Stimulated activated naive CD4-positive, alpha-beta T cell treated with Interleukin-2 at 50 U/mL for 16 hours (primary cell): ENCODE data around the gene PER2.
A peak's percentile ranks its signal among the peaks of the same experiment; 100 is the strongest.

Experiments used
- DNase-seq: peaks from one replicate; lab custom pipeline; 2025; lab: John Stamatoyannopoulos, UW

Gene PER2

DNA sequence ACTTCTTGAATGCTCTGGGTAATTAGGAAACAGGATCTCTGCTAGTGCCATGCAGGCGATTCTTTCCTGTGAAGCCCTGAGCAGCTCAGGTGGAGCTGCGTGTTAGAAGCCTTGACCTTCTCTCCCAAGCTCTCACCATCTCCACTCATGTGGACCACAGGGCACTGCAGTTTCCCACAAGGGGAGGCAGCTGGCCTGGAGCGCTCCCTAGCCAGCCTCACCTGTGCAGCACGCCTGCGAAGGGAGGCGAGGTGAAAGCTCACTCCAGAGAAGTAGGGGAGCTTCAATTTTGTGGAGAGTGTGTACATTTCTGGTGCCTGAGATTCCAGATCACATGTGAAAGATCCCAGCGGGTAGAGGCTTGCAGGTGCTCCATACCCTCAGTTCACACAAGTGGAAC, 37.5 kb downstream of the PER2 start:
- no peak for DNase-seq

DNA sequence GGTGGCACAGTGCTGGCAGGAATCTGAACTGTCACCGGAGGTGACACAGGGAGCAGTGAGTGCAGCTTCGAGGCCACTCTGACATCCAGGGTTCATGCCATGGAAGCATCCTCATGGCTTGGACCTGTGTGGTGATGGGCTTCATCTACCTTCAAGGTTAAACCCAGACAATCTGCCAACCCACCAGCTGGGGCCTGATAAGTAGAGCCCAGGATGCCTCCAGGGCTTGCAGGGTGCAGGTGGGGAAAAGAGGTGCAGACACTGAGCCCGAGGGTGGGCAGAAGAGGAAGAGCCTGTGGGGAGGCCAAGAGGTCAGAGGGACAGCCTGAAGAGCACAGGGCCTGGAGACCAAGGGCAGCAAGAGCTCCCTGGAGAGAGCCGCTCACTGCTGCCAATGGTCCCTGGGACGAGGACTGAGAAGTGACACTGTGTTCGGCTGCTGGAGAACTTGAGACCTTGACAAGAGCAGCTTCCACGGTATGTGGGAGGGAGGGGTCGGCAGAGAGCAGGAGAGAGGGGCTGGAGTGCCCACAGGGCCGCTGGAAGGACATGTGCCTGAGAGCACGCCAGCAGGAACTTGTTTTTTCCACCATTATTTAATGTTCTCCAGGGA, 40.5 kb downstream of the PER2 start:
- no peak for DNase-seq

DNA sequence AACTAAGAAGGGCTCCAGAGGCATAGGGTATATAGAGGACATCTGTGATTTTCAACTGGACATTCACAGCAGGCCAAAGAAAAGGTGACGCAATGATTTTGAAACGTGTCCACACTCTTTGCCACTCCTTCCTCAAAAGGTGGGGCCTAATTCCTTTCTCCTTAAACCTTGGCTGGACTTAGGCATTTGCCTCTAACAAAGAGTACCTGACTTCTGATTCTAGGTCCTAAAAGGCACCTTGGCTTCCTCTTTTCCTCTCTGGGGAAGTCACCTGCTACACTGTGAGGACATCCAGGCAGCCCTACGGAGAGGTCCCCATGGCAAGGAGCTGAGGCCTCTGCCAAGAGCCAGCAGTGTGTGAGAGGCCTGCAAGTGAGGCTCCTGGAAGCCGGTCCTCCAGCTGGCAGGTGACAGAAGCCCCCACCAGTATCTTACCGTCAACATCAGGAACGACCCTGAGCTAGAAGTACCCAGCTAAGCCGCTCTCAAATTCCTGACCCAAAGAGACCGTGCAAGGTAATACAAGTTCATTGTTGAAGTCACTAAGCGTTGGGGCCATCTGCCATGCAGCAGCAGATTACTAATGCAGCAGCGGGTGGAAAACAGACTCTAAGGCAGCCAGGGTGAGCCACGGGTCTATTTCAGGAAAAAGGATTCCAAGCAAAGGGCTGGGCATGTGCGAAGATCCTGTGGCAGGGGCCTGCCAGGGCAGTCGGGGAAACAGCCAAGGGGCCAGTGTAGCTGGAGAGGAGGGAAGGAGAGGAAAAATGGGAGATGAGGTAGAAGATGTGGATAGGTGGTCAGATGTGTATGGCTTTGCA, 41.2 kb downstream of the PER2 start:
- DNase-seq = no peak

DNA sequence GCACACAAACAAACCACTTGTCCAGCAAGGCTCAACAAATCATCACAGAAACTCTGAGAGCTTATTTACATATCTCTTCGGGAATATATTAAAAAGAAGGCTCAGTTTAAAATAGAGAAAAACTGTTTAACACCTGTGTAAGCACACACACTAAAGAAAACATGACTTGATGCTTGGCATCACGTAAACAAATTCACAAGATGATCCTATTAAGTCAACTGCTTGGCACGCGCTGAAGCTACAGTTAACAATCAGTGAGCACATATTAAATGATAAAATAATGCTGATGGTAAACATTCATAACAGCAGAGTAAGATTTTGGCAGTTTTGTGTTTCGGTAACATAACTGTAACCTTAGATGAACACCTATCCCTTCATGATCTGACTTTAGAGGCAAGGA, 44.3 kb downstream of the PER2 start:
- no peak for DNase-seq

DNA sequence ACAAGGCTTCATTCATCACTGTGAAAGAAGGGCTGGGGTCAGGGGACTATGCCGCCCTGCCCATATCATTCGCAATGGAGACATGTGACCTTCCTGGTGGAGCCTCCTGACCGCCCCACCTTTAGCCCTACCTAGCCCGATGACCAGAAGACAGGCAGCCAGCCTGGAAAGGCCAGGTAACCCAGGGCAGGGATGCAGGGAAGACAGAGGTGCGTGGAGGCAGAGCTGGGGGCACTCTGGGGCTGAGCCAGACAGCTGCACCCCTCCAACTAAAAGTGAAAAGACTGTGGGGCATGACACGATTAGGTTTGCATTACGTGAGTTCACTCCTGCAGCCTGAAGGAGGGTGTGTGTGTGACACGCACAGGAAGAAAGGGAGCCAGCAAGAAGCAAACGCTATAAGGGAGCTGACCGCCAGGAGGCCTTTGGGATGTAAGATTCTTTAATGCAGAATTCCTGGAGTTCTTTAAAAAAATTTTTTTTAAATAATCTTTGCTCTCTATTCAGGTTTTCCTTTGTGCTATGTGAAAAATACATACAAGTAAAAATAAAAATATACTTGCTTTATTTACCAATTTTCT, 44.8 kb downstream of the PER2 start:
- DNase-seq = no peak

DNA sequence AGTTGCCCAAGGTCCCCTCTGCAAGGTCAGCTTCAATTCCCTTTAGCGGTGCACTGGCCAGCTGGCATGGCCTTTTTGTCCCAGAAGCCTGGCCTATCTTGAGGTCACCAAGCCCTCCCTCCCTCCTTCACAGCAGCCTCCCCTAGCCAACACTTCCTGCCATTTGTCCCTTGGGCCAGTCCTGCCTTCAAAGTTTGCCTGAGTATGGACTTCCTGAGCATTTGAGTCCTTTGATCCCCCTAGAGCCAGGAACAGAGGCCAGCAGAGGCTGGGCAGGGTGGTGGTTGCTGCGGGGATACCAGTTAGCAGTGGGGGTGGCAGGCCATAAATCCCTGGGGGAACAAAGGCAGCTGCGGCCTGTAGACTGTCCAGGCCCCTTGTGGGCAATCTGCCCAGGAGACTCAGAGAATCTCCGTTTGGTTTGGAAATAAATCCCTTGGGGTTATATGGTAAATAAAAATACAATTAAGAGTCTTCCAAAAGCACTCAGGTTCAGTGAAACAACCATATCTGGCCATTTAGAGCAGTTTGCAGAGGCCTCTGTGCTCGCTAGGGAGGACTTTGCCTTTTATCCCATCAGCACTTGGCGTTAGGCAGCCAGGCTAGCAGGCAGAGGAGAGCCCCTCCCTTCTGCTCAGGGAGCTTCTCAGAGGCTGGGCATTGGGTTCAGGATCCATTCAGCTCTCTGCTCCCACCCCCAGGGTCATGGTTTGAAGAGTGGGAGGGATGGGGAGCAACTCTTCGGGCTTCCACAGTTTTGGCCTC, 45.5 kb downstream of the PER2 start:
- no peak for DNase-seq

DNA sequence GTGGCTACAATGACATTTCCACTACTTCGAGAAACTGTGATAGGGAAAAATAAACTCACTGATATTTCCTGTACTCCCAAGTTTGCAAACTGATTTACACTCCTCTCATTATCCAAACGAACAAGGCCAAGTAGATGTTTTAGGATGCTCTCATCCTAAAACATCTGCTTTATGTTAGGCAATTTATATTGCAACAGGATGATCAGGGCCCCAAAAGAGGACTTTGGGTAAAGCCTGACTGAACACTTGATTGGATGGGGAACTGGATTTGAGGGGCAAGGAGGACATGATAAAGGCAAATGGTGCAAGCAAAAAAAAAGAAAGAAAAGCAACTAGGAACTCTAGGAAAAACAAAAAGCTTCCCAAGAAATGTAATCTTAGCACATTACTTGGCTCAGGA, 46.4 kb downstream of the PER2 start:
- DNase-seq = no peak

DNA sequence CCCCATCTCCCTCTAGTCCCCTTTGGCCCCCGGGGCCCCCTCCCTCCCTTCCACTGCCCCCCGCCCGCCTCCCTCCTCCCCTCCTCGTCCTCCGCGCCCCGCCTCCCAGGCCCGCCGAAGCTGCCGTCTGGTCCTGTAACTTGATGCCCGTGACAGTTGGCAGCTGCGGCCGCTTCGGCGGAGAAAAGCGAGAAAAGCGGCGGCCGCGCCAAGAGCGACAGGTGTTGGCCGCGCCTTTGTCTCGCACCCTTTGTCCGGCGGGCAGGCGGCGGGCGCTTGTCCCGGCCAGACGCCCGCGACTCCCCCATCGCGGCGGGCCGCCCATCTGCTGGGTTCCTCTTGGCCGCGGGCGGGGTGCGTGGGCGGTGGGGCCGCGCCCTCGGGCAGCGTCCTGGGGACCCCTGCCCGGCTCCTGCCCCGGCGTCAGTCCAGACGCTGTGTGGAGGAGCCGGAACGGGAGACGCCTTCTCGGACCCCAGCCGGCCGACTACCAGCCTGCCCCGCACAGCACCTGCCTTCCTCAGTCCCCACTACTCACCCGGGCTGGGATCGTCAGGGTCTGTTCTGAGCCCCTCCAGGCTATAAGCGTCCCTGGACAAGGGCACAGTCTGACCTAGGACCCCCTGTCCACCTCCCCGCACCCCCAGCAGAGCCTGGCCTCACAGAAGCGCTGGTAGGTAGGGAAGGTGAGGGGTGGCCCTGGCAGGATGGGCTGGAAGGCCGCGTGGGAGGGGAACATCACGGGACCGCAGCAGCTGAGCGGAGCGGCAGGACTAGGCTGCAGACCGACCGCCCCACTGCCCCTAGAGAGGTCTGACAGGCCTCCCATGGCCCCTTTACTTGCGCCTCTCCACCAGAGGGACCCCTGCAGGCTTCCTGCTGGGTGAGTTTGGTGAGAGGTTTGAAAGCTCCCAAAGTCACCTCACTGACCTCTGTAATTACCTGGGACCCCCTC, 47.4 kb downstream of the PER2 start:
- DNase-seq = peak; percentile 8

DNA sequence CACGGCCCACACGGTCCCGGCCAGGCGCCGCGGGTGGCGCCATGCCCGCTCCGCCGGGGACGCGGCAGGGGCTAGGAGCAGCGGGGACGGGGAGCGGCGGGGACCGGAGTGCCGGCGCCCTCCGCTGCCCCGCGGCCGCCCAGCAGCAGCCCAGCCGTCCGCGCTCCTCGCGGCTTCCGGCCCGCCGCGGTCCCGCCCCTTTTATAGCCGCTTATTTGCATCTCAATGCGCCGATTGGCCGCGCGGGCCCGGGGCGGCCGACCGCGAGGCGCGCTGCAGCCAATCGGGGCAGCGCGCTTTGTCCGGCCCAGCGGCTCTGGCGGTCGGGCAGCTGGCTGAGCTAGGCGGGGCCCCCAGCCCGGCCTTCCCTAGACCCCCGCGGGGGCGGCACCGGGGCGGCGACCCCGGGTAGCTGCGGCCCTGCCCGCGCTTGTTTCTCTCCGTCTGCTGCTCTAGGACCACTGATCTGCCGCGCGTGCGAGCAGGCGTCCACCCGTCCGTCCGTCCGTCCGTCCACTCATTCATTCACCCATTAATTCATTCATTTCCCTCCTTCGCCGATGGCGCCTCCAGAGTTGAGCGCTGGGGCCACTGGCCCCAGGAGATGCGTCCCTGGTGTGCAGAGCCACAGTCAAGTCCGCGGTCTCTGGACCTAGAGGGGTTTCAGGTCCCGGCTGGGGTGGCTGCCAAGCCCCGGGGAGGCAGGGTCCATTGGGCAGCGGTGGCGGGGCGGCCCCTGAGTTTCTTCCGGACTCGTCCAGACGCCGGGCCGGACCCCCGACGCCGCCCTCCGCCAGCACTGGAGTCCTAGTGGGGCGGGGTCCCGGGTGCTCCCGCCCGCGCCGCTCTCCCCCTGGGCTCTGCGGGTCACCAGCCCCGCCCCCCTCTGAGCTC, 48.3 kb downstream of the PER2 start, which contains the start of gene HES6:
HES6 (minus strand) TSS at position 176 of the 894 bp plus-strand sequence; CDS start at position 43, 133 bp downstream.
- peak; percentile 74 for DNase-seq

DNA sequence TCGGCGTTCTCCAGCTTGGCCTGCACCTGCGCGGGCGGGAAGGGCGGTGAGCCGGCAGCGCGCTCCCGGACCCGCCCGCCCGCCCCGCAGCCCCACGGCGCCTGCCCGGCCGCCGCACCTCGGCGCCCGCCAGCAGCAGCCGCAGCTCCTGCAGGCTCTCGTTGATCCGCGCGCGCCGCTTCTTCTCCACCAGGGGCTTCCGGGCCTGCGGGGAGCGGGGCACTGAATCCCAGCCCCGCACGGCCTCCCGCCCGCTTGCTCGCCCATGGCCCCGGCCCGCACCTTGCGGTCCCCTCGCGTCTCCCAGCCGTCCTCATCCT, 48.9 kb downstream of the PER2 start:
- DNase-seq = peak; percentile 41

DNA sequence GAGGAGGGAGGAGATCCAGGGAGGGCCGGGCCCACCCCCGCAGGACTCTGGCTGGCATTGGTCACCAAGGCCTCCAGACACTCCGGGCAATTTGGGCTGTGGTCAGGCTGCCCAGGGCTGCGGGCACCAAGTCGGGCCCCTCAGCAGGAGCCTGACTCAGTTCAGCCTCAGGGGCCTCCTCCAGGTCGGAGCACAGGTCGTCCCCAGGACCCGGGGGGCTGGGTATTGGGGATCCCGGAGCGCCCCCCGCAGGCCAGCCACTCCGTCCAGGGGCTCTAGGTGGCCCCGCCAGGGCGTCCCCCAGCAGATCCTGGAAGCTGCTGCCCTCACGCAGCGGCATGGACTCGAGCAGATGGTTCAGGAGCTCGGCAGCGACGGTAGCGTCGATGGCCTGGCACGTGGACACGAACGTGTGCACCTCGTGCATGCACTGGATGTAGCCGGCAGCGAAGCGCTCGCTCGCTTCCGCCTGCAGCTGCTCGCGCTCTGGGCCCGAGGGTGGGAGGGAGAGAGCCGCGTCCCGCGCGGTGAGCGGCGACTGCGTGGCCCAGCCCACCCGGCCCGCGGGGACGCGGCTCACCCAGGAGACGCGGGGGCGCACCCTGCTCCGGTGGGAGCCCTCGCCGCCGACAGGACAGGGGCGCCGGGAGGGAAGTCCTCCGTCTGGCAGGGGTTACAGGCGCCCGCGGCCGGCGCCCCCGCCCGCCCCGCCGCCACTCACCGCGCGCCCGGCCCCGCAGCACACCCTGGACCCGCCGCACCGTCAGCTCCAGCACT, 49.5 kb downstream of the PER2 start:
- DNase-seq = peak; percentile 12

DNA sequence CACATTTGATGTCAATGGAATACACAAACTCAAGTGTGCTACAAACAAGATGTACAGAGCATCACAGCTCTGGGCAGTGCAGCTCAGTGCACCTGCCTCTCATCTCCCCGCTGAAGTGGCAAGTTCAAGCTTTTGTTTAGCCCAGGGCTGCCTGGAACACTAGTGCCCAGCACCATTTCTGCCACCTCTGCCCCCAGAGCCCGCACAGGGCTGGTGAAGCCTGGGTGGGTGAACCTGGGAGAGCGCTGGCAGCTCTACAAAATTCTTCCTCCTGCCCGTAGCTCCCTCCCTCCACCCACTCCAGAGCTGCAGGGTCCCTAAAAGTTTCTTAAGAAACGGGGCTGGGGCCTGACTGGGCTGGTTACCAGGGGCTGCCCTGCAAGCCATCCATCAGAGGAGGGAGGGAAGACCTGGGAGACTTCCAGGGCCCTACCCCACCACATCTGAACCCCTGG, 50.1 kb downstream of the PER2 start:
- DNase-seq = no peak

DNA sequence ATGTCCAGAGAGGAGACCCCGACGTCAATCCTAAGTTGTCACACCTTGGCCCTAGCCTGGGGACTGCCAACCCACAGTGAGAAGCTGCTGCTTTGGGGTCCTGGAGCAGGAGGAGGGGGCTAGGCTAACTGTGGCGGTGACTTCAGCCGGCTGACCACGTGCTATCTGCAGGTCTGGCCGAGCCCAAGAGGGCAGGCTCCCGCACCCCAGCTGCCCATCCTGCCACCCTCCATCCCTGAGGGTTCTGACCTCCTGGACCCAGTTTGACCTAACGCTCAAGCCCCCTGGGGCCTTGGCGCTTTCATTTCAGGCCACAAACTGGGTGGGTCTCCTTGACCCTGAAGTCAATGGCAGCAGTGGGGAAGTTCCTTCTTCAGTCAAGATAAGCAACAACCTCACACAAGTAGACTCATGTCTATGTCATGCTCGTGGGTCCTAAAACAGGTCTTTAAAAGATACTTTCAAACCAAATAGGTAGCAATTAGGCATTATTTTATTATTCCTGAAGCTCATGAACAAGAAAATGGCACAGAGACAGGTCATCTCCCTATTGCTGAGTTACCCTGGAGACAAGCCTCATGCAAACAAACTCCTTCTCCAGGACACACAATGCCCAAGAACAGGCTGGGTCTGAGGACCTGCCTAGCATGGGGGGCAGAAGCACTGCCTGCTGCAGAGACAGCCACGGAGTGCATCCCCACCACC, 50.8 kb downstream of the PER2 start:
- DNase-seq = no peak

DNA sequence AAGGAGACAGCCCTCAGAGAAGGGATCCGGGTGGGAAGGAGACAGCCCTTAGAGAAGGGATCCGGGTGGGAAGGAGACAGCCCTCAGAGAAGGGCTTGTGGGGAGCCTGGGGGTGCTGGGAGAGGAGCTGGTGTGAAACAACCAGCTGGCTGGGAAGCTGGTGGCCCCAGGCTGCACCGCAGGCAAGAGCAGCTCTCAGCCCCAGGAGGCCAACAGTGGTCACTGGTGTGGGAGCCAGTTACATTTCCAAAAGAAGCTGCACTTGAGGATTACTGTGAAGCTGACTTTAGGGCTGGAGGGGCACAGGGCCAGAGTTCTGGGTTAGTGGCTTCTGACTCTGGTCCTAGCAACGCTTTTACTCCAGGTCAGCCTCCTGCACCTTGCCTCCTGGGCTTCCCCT, 51.8 kb downstream of the PER2 start:
- no peak for DNase-seq

DNA sequence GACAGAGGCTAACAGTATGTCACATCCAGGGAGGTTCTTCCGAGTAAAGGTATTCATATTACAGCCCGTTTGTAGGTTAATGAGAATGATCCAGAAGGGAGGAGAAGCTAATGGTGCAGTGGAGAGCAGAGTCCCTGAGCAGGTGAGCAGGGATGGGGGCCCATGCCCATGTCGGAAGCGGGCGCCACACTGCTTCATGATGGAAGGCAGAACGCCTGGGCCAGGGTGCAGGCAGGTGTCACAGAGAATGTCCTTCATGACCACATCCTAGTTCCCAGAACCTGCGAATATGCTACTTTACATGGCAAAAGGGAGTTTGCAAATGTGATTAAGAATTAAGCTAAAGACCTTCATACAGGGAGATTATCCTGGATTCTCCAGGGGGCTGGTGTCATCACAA, 52.6 kb downstream of the PER2 start:
- DNase-seq = no peak

DNA sequence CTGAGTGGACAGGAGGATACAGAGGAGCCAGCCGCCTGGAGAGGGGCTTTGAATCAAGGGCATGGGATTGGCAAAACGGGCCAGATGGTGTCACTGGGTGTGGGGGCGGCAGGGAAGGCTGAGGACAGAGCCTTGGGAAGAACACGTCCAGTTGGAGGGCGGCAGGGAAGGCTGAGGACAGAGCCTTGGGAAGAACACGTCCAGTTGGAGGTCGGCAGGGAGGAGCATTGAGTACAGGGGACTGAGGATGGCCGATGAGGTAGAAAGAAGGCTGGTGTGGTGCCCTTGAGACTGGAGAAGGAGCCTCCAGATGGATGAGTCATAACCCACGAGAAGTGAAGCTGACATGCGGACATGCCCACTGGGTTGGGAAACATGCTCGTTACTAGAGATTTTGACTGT, 53.1 kb downstream of the PER2 start:
- DNase-seq = no peak

DNA sequence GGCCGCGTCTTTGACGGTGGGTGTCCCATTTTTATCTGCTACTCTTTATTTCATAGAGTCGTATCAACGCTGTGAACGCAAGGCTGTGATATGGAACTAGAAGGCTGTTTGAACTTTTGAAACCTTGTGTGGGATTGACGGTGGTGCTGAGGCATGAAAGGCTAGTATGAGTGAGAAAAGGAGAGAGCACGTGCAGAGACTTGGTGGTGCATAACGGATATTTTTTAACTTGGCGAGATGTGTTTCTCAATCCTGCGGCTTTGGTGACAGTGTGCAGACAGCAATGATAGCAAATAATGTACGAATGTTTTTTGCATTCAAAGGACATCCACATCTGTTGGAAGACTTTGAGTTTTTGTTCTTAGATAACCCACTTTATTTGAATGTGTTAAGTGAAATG, 54.8 kb downstream of the PER2 start:
- no peak for DNase-seq

DNA sequence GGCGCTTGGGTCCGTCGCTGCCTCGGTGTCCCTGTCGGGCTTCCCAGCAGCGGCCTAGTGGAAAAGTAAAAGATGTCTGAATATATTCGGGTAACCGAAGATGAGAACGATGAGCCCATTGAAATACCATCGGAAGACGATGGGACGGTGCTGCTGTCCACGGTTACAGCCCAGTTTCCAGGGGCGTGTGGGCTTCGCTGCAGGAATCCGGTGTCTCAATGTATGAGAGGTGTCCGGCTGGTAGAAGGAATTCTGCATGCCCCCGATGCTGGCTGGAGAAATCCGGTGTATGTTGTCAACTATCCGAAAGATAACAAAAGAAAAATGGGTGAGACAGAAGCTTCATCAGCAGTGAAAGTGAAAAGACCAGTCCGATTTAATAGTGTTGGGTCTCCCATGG, 56.6 kb downstream of the PER2 start:
- DNase-seq = no peak

DNA sequence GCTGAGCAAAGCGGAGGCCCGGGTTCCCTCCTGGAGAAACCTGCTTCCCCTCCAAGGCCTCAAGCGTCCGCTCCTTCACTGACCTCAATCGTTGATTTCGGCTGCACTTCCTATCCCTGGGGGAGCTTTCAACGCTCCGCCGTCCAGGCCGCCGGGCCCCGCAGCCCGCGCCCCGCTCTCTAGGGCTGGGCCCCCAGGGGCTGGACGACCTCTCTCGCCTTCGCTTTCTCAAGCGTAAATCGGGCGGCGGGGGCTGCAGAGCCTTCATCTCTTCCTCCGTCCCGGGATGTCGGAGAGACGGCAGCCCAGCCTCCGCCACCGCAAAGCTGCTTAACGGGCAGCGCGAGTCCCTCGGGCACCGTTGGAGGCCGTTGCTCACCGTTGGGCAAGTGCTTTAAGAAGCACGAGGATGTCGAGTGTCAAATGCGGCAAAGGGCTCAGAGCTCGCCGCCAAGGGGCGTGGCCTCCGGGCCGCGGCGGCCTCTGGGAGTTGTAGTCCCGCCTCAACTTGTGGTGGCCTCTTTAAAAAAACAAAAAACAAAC, 57.1 kb downstream of the PER2 start:
- peak; percentile 75 for DNase-seq
